ENCODE measurements around the gene TADA2A.

- TF ChIP-seq CTCF (IDR thresholded peaks at IDR 0.05) (no peak), REST (IDR thresholded peaks at IDR 0.05; ENCODE audit: insufficient read depth in 1 of 2, low read depth in 2 of 2, low read length in 1 of 2) (no peak)
Observed at GRCh38 chr17:37520174-37520573, 113.5 kb downstream of the TADA2A start.
